Activated naive CD8-positive, alpha-beta T cell treated with anti-CD3 and anti-CD28 coated beads, Interleukin-2, amount 50 U/mL, for 24 hours (primary cell): ENCODE results near the gene UBR4.
"Not testable (repeated sequence)": the region's sequence is repeated elsewhere in the genome, so short reads cannot be mapped to it uniquely, and the experiment has no call there.

Experiments used
- ATAC-seq: fragments of 150-1000 bp; cut with Tn5 transposase; one replicate; pipeline ENCODE4 v1.10.0; 2021
- DNase-seq: peaks from one replicate; pipeline ENCODE4 v3.0.0; 2021
- H3K27ac Mint-ChIP-seq: one replicate; pipeline ENCODE4 v1.8.0; 2021; ENCODE audit warnings: mild to moderate bottlenecking, mixed read lengths
- H3K27me3 Mint-ChIP-seq: one replicate; pipeline ENCODE4 v1.8.0; 2021; ENCODE audit warnings: mixed read lengths
- H3K36me3 Mint-ChIP-seq: one replicate; pipeline ENCODE4 v1.8.0; 2021; ENCODE audit warnings: low read depth, mixed read lengths
- H3K4me1 Mint-ChIP-seq: one replicate; pipeline ENCODE4 v1.8.0; 2021; ENCODE audit warnings: mixed read lengths
- H3K4me3 Mint-ChIP-seq: one replicate; pipeline ENCODE4 v1.8.0; 2021; ENCODE audit warnings: mild to moderate bottlenecking, moderate library complexity, mixed read lengths
- H3K9me3 Mint-ChIP-seq: one replicate; pipeline ENCODE4 v1.8.0; 2021; ENCODE audit warnings: mixed read lengths

The UBR4 gene

DNA sequence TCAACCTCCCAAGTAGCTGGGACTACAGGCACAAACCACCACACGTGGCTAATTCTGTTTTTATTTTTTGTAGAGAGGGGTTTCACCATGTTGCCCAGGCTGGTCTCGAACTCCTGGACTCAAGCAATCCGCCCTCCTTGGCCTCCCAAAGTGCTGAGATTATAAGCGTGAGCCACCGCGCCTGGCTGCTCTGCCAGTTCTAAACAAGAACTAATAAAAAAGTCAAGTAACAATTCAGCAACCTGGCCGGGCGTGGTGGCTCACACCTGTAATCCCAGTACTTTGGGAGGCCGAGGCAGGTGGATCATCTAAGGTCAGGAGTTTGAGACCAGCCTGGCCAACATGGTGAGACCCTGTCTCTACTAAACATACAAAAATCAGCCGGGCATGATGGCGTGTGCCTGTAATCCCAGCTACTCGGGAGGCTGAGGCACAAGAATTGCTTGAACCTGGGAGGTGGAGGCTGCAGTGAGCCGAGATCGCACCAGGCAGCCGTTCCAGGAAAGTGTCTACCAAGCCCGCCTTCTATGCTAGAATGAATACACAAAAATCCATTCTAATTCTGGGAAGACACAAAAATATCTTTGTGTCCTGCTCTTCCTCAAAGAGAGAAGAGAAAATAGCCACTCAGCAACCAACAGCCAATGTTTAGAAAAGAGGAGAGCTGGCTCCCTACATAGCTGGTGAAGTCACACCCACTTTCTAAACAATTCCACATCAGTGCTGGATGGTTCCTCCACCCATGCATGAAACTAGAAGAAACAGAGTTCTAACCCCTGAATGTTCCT lies 21.9 kb upstream of the UBR4 start:
- H3K27me3 Mint-ChIP-seq, H3K27ac Mint-ChIP-seq, H3K9me3 Mint-ChIP-seq, H3K4me1 Mint-ChIP-seq, DNase-seq, H3K4me3 Mint-ChIP-seq, ATAC-seq: not testable (repeated sequence)
- peaks cover 52% of the 10 kb centered on the region for H3K36me3 Mint-ChIP-seq

DNA sequence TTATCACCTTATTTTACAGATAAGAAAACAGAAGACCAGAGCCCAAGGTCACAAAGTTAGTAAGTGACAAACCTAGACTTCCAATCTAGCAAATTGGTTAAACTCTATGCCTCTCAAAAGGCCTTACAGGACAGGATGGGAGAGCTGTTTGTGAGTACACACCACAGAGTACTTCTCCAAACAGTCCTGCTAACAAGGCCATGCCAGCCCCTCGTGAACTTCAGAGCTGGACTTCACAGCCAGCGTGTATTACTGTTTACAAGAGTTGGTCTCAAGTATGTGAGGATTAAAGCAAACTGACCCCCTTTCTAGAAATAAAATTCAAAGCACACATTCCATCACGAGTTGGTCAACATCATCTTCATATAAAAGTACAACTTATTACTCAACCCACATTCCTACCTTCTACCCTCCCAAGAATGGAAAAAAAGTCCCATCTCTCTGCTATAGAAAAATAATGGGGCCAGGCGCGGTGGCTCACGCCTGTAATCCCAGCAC lies 19.8 kb upstream of the UBR4 start:
- ATAC-seq (no peak), DNase-seq (no peak)
- Mint-ChIP-seq H3K27me3 (no peaks in the 10 kb centered on the region), H3K4me3 (no peak overlapping the region), H3K27ac (no peak overlapping the region), H3K4me1 (no peaks in the 10 kb centered on the region), H3K36me3 (peaks cover 62% of the 10 kb centered on the region), H3K9me3 (no peaks in the 10 kb centered on the region)

DNA sequence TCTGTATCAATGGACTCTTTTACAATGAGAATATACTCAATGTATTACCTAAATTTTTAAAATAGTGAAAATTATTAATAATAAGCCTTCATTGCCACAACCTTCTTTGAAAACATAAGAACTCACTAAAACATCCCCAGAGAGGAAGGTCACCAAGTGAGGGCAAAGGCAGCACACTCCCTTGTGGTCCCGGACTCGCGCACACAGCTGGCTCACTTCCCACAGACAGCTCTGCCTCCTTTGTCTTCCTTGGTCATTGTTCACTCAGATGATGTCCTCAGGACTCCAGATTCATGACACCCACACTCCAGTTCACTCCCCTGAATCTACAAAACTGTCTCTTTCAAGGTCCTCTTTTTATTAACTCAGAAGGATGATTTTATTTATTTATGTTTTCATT lies 19.2 kb upstream of the UBR4 start:
- no peak for DNase-seq
- no peak overlapping the region for H3K4me3 Mint-ChIP-seq
- no peaks in the 10 kb centered on the region for H3K27me3 Mint-ChIP-seq
- peaks cover 68% of the 10 kb centered on the region for H3K36me3 Mint-ChIP-seq
- no peaks in the 10 kb centered on the region for H3K4me1 Mint-ChIP-seq
- no peak for ATAC-seq
- no peak overlapping the region for H3K27ac Mint-ChIP-seq
- no peaks in the 10 kb centered on the region for H3K9me3 Mint-ChIP-seq

DNA sequence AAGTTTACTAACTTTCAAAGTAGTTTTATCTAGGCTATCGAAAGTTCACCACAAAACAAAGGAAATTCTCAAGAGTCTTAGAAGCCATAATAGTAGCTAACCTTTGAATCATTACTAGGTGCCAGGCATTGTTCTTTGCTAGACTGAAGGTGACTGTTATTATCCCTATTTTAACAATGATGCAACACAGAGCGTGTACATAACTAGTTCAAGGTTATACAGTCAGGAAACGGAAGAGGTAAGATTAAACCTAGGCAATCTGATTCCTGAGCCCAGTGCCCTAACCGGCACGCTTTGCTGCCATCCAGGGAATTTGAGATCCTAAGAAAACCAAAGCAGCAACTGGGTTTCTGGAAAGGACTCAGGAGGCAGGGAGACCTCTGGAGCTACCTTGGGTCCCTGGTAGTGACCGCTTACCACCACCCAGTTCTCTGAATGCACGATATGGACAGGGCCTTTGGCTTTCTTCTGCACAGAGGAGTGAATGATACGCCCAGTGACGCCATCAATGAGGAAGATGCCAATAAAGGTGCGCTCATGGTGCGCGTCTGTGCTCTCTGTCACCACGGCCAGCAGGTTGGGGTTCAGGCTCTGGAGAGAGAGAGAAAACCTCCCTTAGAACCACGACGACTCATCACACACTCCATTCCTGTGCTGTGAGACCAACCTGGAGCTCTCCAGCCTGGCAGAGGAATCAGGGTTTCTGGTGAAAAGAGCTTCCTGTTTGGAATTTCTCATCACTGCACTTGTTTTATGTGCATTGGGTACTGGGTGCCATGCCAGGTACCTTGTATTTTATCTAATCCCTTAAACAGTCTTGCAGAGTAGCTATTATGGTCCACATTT lies 13.1 kb upstream of the UBR4 start:
- Mint-ChIP-seq H3K27ac (no peak overlapping the region), H3K4me1 (peaks cover 9% of the 10 kb centered on the region), H3K27me3 (no peaks in the 10 kb centered on the region), H3K36me3 (peaks cover 65% of the 10 kb centered on the region), H3K9me3 (no peaks in the 10 kb centered on the region), H3K4me3 (no peak overlapping the region)
- ATAC-seq = no peak
- DNase-seq = no peak

DNA sequence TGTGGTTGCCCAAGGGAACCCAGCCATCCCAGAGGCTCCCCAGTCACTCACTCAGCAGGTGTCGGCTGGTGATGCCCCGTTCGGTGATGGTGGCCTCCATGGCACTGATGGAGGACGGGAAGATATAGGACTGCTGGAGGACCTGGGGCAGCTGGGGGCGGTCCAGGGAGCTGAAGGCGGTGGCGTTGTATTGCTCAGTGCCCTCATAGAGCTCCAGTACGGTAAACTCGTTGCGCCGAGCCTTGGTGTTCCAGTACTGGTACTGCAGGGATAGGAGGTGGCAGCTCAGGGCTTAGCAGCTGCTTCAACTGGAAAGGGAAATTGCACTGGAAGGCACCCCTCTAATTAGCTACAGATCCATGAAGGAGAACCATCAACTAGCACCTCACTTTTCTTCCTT lies 12.5 kb upstream of the UBR4 start:
- no peaks in the 10 kb centered on the region for H3K9me3 Mint-ChIP-seq
- DNase-seq = no peak
- no peaks in the 10 kb centered on the region for H3K27me3 Mint-ChIP-seq
- H3K36me3 Mint-ChIP-seq = peaks cover 63% of the 10 kb centered on the region
- ATAC-seq = no peak
- no peak overlapping the region for H3K27ac Mint-ChIP-seq
- peaks cover 12% of the 10 kb centered on the region for H3K4me1 Mint-ChIP-seq
- H3K4me3 Mint-ChIP-seq = no peak overlapping the region

DNA sequence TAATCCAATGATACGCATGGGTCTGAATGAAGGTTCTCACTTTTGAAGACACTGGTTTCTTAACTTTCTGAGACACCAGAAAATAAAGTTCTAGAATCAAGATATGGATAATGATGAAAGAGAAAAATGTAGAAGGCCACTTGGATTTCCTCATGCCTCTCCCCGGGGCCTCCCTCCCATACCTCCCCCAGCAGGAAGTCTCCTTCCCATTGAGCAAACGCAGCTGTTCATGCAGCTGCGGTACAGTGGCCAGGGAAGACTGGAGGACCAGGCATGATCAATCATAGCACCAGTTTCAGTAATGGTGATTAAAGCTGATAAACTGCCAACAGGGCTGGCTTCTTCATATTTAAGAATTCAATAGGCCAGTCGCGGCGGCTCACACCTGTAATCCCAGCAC lies 10.9 kb upstream of the UBR4 start:
- H3K9me3 Mint-ChIP-seq = no peaks in the 10 kb centered on the region
- peaks cover 62% of the 10 kb centered on the region for H3K36me3 Mint-ChIP-seq
- H3K27ac Mint-ChIP-seq = no peak overlapping the region
- H3K27me3 Mint-ChIP-seq = no peaks in the 10 kb centered on the region
- H3K4me1 Mint-ChIP-seq = peaks cover 12% of the 10 kb centered on the region
- DNase-seq (no peak), ATAC-seq (no peak)
- no peak overlapping the region for H3K4me3 Mint-ChIP-seq

DNA sequence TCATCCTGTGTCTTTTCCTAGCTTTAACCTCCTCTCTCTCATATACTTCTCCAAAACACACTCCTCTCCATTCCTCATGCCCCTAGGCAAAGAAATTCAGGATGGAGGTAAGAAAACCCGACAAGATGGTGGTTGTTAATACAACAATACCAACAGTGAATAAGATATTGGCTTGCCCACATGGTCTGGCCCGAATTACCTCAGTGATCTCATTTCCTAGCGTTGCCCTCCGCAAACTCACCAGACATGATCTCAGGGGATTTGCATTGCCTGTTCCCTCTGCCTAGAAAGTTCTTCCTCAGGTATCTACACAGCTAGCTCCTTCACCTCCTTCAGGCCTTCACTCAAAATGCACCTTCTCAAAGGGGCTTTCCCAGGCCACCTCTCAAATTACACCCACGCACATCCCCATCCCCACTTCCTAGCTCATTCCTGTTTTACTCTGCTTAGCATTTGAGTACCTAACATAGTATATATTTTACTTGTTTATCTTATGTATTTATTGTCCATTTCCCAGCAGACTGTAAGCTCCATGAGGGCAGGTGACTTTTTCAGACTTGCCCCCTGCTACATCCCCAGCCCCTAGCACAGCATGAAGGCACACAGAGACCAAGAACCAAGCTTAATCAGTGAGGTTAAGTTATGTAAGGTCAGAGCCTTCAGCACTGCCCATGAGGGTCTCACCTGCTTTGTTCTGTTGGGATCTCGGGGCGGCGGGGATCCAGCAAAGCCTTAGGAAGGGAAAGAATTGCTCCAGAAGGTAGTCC lies 10.2 kb upstream of the UBR4 start:
- ATAC-seq (no peak), DNase-seq (no peak)
- Mint-ChIP-seq H3K27ac (peak overlapping the region; percentile 69), H3K4me1 (peaks cover 14% of the 10 kb centered on the region), H3K4me3 (no peak overlapping the region), H3K36me3 (peaks cover 56% of the 10 kb centered on the region), H3K27me3 (no peaks in the 10 kb centered on the region), H3K9me3 (no peaks in the 10 kb centered on the region)

DNA sequence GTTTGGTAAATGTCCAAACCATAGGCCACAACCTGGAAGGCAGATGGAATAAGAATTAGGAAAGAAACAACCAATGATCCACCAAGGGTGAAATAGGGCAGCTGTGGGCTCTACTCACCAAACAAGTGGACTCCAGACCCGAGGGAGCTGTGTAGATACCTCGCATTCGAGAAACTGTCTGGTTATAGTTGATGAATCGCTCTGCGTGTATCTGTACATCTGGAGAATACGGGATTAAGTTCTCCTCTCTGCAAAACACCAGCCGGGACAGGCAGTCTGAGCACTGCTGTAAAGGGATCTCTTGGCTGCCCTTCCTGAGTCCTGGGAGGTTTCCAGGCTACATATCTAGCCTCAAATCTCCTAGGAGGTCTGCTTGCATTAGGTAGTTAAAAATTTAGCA lies 9.4 kb upstream of the UBR4 start:
- DNase-seq (no peak), ATAC-seq (no peak)
- H3K27ac Mint-ChIP-seq = no peak overlapping the region
- H3K9me3 Mint-ChIP-seq = no peaks in the 10 kb centered on the region
- peaks cover 52% of the 10 kb centered on the region for H3K36me3 Mint-ChIP-seq
- no peaks in the 10 kb centered on the region for H3K27me3 Mint-ChIP-seq
- peaks cover 15% of the 10 kb centered on the region for H3K4me1 Mint-ChIP-seq
- no peak overlapping the region for H3K4me3 Mint-ChIP-seq

DNA sequence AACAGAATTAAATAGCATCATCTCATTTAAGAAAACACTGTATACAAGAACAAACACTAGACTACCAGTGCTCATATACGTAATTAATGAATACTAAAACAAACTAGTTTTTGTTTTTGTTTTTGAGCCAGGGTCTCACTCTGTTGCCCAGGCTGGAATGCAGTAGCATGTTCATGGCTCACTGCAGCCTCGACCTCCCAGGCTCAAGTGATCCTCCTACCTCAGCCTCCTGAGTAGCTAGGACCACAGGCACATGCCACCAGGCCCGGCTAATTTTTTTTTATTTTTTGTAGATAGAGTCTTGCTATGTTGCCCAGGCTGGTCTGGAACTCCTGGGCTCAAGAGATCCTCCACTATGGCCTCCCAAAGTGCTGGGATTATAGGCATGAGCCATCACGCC lies 6.5 kb upstream of the UBR4 start:
- peaks cover 61% of the 10 kb centered on the region for H3K36me3 Mint-ChIP-seq
- H3K27me3 Mint-ChIP-seq, ATAC-seq, DNase-seq, H3K4me3 Mint-ChIP-seq, H3K9me3 Mint-ChIP-seq: not testable (repeated sequence)
- H3K27ac Mint-ChIP-seq = peak overlapping the region; percentile 21
- peaks cover 40% of the 10 kb centered on the region for H3K4me1 Mint-ChIP-seq

DNA sequence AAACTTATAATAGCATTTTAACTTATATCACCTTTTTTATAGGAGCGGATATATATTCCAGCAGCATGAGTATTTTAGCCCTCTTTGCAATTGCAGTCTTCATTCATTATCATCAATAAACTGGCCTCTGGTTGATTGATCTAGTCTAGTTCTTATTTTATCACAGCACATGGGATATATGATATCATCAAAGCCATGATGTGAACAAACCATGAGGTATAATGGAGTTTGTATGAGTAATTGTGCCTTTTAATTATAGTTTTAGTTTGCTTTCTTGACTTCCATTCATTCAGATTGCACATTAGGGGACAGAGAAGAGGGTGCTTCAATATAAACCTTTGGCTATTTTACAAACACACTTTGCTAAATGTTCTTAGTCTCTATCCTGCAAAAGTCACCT lies 3.5 kb upstream of the UBR4 start:
- DNase-seq = no peak
- no peaks in the 10 kb centered on the region for H3K9me3 Mint-ChIP-seq
- peaks cover 61% of the 10 kb centered on the region for H3K36me3 Mint-ChIP-seq
- H3K4me1 Mint-ChIP-seq = peaks cover 50% of the 10 kb centered on the region
- no peak for ATAC-seq
- H3K27me3 Mint-ChIP-seq = peaks cover 2% of the 10 kb centered on the region
- no peak overlapping the region for H3K4me3 Mint-ChIP-seq
- peak overlapping the region; percentile 45 for H3K27ac Mint-ChIP-seq

DNA sequence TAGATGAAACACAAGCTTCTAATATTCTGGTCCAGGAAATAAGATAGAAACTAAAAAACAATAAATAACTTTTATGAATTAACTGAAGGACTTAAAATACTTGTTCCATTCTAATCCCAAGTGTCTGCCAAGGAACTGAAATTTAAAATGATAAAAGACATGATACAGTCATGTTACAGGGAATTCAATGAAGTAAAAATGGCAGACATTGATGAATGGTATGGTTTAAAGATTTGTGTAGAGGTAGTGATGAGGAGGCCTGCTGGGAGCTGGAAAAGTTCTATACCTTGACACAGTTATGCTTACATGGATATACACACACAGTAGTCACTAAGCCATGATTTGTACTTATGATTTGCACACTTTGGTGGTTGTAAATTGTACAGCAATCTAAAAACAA lies 2.1 kb upstream of the UBR4 start:
- ATAC-seq (no peak), DNase-seq (no peak)
- H3K36me3 Mint-ChIP-seq = peaks cover 54% of the 10 kb centered on the region
- H3K4me1 Mint-ChIP-seq = peaks cover 58% of the 10 kb centered on the region
- H3K27ac Mint-ChIP-seq = peak overlapping the region; percentile 45
- H3K27me3 Mint-ChIP-seq = peaks cover 2% of the 10 kb centered on the region
- H3K9me3 Mint-ChIP-seq = no peaks in the 10 kb centered on the region
- peak overlapping the region; percentile 94 for H3K4me3 Mint-ChIP-seq

DNA sequence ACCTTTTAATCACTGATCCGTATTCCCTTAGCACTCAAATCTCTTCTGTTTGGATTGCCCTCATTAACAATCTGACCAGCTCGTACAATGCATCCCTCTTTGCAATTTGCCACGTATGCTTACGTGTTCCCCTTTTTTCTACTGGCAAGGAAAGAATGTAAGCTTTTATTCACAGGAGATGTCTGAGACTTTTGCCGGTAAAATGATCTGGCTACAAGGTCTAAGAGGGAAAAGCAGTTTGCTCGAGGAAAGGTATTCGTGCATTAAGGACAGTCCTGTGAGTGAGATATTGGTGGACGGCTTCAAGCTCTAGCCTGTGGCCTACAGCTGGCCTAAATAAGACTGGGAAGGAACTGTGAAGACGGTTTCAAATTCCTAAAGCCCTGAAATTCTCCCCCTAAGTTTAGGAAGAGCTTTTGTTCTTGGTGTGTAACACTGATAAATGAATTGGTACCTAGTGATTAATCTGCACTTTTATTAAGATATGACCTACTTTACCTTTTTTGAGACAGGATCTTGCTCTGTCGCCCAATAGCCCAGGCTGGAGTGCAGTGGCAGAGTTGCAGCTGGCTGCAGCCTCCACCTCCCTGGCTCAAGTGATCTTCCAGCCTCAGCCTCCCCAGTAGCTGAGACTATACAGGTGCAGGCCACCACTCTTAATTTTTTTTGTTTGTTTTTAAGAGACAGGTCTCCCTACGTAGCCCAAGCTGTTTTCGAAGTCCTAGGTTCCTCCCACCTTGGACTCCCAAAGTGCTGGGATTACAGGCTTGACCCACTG lies 895 bp upstream of the UBR4 start:
- peaks cover 68% of the 10 kb centered on the region for H3K4me1 Mint-ChIP-seq
- H3K4me3 Mint-ChIP-seq = peak overlapping the region; percentile 94
- DNase-seq (no peak), ATAC-seq (no peak)
- peaks cover 54% of the 10 kb centered on the region for H3K36me3 Mint-ChIP-seq
- H3K27me3 Mint-ChIP-seq = peaks cover 2% of the 10 kb centered on the region
- H3K9me3 Mint-ChIP-seq = no peaks in the 10 kb centered on the region
- H3K27ac Mint-ChIP-seq = peak overlapping the region; percentile 94

DNA sequence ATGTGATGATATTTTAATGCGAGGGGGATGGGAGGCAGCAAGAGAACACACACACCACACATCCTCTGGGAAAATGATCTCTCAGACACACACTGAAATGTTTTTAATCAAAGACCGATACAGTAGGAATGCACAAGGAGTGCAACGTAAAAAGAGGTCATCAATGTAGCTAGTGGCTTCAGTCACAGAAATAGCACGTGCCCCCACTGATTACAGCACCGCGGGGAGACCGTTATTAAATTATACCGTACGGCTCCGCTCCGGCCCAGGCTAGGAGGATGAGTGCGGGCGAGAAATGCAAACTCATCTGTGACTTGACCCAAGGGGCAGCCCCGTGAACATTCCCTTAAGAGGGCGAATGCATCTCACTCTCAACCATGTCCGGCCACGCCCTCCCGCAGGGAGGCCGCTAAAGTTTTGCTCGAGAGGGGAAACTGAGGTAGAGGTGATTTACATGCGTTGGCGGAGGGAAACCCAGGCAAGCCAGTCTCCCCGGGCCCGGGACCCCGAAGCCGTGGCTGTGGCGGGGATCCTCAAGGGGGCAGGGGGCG lies 552 bp downstream of the UBR4 start:
- DNase-seq (peak; percentile 79), ATAC-seq (peak; percentile 84)
- H3K4me3 Mint-ChIP-seq = peak overlapping the region; percentile 94
- peaks cover 81% of the 10 kb centered on the region for H3K4me1 Mint-ChIP-seq
- no peaks in the 10 kb centered on the region for H3K9me3 Mint-ChIP-seq
- H3K36me3 Mint-ChIP-seq = peaks cover 54% of the 10 kb centered on the region
- peaks cover 2% of the 10 kb centered on the region for H3K27me3 Mint-ChIP-seq
- peak overlapping the region; percentile 97 for H3K27ac Mint-ChIP-seq
